H54 (cell line): ENCODE results near the gene ZNF710.

Experiments used
- DNase-seq: peaks from one replicate; pipeline ENCODE4 v3.0.0; 2011; ENCODE audit warnings: low spot score, mixed read lengths; ENCODE audit not compliant: insufficient read length
- FAIRE-seq: peaks from 3 replicates; lab custom pipeline; 2011; peaks lifted over from hg19 to GRCh38; lab: Jason Lieb, UNC
- POLR2A ChIP-seq: IDR thresholded peaks from 2 replicates; pipeline ENCODE4 v1.6.1; 2011; ENCODE audit warnings: low read depth, mild to moderate bottlenecking, low read length

Gene ZNF710

DNA sequence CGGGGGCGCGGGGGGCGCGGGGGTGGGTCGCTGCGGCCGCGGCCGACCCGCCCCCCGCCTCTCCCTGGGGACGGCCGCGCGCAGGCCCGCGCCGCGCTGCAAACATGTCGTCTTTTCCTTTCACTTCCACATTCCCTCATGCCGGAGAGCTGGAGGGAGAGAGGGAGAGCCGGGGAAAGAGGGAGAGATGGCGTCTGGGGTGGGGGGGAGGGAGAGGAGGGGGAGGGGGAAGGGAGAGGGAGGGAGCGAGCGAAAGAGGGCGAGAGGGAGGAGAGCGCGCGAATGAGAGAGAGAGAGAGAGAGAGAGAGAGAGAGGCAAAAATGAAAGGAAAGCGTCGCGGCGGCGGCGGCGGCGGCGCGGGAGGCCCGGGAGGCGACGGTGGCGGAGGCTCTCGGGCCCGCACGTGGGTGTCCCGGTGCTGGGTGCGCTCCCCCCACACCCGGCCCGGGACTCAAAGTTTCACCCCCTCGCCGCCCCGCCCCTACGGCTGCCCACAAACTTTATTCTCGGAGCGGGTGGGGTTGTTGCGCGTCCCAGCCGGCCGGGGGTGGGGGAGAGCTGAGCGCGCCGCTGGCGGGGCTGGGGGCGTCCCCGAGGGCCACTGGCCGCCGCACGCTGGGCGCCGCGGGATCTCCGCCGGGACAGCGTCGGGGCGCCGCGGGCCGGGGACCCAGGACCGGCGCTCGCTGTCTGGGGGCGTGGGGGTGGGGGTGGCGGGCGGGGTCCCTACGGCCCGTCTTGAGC is 731 bp downstream of the ZNF710 start:
- FAIRE-seq (no peak), DNase-seq (peak; percentile 52)
- no peak; the same call in 1 of the 2 replicates for TF ChIP-seq POLR2A

DNA sequence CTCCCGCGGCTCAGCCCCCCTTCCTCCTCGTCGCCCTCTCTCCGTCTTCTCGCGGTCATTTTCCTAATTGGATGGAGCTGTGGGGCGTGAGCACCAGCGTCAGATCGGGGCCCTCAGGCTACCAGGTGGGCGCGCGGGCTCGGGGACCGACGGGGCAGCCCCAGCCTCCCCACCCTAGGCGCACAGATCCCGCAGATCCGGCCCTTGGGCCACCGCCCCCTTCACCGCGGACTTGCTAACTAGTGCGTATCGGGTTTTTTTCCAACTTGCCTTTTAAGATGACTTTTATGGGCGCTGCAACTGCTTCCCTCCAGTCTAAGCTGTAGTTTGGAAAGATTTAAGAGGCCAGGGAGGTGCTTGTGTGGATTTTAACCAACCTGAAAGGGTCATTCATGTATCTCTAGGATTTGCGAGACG is 1.3 kb downstream of the ZNF710 start:
- no peak for TF ChIP-seq POLR2A
- no peak for DNase-seq
- no peak for FAIRE-seq

DNA sequence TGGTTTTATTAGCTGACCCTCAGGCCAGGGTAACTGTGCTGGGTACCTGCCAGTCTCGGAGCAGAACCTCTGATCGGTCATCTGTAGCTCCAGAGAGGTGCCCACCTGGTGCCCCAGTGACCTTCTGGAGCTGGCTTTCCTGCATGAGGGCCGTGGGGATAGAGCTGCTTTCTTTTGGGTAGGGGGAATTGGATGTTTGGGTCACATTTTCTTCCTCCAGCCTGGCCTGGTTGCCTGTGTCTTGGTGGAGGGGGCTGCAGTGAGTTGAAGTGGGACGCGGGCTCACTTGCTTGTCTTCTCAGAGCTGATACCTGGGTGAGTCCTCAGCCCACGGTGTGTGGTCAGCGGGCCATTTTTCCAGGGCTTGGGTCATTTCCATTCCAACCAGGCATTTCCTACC is 2.6 kb downstream of the ZNF710 start:
- no peak for FAIRE-seq
- no peak for TF ChIP-seq POLR2A
- no peak for DNase-seq

DNA sequence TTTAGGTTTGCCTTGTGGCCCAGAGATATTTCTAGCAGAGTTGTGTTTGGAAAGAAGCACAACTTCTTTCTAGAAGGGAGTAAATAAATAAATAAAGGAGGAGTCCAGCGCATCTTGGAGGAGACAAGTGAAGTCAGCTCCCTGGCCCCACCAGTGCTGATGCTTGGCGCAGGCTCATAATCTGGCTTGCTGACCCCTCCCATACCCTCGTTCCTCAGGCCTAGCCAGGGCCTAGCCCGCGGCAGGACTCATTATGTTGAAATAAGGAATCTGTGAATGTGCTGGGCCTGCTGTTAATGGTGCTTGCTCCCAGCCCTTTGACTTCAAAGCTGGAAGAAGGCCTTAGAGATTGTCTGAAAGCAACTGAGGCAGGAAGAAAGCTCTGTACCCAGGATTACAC is 3.1 kb downstream of the ZNF710 start:
- TF ChIP-seq POLR2A = no peak
- no peak for FAIRE-seq

DNA sequence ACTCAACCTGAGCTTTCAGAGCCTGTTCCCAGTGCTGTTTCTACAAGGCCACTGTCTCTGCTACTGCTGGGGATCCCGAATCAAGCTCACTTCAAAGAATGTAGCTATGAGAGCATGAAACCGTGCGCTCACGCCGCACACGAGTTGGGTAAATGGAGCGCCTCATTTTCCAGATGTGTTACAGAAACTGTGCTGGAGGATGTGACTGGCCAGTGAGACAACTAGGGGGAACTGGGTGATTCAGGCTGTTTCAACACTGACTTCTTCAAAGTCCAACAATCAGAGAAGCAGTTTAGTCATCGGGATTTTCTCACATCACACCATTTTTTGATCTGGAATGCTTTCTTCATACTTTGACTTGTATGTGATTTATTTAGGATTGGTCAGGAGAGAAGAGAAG is 3.5 kb downstream of the ZNF710 start:
- no peak for FAIRE-seq
- no peak for TF ChIP-seq POLR2A
- DNase-seq = peak; percentile 82

More for the DNA sequence above, 3.1 kb downstream of the ZNF710 start:
- no peak for DNase-seq

DNA sequence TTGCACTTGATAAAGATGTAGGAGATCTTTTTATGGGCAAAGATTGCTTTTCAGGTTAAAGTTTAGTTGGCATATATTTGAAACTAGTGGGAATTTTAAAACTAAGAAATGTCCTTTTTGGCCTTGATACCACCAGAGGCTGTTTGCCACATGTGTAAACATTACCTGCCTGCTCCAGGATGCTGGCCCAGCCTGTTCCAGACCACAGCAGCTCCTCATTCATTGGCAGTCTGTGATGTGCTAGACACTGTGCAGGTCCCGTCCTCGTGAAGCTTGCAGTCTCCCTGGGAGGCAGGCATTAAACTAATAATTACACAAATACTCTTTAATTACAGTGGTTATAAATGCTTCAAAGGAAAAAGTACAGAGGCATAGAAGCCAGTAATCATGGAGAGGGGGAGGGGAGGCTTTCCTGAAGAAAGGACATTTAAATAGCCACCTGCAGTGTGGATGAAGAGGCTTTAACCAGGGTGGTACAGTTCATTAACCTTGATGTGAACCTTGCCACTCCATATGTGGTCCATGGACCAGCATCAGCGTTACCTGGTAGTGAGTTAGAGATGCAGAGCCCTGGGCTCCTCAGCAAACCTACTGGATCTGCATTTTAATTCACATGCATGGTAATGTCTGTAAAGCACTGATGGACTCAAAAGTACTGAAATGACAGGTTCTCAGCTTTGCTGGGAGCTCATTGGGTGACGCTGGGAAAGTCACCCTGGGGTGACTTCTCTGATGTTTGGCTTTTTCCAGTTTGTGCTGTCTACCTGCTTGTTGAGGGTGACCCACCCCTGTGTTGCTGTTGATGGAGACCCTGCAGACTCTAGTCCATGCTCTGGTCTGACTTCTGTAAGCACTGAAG is 5.3 kb downstream of the ZNF710 start:
- no peak for TF ChIP-seq POLR2A
- FAIRE-seq (no peak), DNase-seq (no peak)

DNA sequence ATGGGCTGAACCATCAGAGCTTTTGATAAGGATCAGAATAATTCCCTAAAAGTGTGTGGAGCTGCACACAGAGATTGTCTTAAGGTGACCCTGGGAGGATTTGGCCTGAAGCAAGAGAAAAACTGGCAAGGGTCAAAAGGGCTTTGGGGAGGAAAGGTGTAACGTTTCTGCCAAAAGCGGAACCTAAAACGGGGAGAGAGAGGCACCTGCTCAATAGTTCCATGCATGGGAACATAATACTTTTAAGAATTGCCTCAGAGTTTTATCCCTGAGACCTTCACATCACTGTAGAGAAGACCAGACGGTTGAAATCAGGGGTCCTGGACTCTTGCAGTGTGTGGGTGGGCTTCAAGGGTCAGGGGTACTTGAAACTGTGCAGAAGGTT is 5.9 kb downstream of the ZNF710 start:
- no peak for TF ChIP-seq POLR2A
- no peak for FAIRE-seq
- no peak for DNase-seq

DNA sequence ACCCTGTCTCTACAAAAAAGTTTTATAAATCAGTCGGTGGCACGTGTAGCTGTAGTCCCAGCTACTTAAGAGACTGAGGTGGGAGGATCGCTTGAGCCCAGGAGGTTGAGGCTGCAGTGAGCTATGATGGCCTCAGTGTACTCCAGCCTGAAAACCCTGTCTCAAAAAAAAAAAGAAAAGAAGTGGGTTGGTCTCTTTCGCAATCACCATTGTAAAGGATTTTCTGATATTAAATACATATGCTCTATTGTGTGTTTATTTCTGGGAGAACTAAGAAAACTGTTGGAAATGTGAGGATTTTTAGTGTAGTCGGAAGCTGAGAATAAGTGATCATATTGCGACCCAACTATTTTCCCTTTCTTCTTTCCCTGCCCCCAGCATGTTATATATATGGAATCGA is 7.5 kb downstream of the ZNF710 start:
- no peak for FAIRE-seq
- TF ChIP-seq POLR2A = no peak
- no peak for DNase-seq

DNA sequence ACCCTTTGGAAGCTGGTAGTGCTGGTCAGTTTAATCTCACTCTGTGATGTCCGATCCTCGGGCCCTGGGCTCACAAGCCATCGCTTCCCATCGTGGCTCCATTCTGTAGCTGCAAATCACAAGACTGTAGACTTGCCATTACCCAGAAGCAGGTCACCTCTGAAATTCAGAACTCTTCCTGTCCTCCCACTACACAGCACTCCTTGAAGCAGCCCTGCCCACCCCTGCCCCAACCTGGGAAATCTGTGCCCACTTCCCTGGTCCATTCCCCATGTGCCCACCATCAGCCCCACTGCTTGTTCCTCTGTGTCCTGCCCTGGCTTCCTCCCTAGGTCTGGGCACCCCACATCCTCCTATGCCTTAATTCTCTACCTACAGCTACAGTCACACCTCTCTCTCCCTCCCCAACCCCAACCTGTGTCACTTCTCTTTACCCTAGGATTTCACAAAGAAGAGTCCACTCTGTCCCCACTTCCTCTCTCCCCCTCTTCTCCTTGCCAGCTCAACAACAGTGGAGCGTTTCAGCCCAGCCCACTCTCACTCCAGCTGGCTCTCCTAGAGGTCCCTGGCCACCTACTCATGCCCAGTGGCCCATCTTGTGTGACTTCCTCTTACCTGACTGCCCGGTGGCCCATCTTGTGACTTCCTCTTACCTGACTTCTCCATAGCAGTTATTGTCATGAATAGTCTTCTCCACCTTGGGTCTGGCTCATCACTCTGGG is 8.3 kb downstream of the ZNF710 start:
- DNase-seq = no peak
- no peak for TF ChIP-seq POLR2A
- FAIRE-seq = no peak

DNA sequence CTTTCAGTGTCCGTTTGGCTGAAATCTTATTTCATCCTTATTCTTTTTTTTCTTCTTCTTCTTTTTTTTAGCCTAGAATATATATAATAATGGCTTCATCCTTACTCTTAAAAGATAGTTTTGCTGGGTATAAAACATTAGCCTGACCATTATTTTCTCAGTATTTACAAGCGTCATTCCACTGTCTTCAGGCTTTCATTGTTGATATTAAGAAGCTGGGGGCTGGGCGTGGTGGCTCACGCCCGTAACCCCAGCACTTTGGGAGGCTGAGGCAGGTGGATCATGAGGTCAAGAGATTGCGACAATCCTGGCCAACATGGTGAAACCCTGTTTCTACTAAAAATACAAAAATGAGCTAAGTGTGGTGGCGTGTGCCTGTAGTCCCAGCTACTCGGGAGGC is 10.6 kb downstream of the ZNF710 start:
- TF ChIP-seq POLR2A = no peak
- FAIRE-seq (no peak), DNase-seq (no peak)

DNA sequence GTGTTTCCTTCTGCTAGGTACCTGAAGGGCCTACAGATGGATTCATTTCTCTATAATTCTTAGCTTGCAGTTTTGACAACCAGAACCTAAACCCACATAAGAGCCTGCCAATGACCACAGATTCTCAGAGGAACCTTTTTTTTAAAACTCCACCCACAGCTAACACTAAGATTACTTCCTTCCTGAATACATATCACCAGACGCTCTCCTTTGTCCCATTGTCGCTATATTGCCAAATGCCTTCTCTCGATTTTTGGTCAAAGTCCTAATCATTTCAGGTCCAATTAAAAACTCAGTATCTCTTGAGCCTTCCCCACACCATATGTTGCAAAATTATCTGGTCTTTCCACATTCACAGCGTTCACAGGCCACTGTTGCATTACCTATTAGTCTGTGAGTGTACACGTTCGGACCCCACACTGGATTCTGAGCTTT is 12.4 kb downstream of the ZNF710 start:
- FAIRE-seq = no peak
- DNase-seq = no peak
- TF ChIP-seq POLR2A = no peak

DNA sequence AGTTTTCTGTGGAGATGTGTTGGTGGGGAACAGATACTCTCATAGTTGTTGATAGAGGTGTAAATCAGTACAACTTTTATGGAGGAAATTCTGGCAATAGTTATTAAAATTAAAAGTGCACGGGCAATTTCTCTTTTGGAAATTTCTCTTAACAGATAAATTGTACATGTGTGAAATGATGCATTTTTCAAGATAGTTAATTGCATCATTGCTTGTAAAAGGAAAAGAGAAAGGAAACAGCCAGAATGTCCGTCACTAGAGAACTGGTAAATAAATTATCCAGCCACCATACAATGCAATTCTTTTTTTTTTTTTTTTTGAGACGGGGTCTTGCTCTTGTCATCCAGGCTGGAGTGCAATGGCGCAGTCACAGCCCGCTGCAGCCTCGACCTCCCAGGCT is 14.2 kb downstream of the ZNF710 start:
- no peak for FAIRE-seq
- no peak for TF ChIP-seq POLR2A
- no peak for DNase-seq

DNA sequence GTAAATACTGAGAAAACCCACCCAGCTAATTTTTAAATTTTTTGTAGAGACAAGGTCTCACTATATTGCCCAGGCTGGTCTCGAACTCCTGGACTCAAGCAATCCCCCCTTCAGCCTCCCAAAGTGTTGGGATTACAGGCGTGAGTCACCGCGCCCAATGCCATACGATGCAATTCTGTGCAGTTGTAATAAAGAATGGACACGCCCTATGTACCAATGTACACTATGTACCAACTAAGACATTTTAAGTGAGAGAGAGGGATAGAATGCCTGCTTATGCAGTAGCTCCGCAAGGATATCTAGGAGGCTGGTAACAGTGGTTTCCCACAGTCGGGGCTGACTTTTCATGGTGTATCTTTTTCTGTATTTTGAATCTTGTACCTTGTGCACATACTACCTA is 14.6 kb downstream of the ZNF710 start:
- DNase-seq (no peak), FAIRE-seq (no peak)
- TF ChIP-seq POLR2A = no peak

DNA sequence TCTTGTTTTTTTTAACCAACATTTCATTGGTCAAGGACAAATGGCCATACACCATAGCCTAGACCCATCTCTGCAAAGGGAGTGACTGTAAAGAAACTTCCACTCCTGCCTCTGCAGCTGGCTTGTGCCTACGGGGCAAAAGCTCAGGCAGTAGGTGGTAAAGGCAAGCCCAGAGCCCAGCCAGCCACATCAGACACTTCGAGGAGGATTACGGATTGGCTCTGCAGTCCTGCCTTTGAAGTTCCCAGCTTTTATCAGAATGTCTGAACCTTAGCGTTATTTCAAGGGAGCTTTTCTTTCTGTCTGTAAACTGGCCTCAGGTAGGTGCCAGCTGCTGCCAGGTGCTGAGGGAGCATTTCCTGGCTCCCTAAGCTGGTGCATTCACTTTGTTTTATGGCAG is 15.6 kb downstream of the ZNF710 start:
- no peak for FAIRE-seq
- no peak for TF ChIP-seq POLR2A
- DNase-seq = no peak
